ENCODE results near the gene SPPL3. TPM values are rescaled to one million over a fixed set of nuclear protein-coding genes. Genes with fewer than 3 reads are reported as not detected.

SPPL3 gene
- total RNA-seq, 1 experiment from 2014 or later: 51.1 TPM

GRCh38 chr12:120722784-120723183 lies 181.4 kb downstream of the SPPL3 start:
- ATAC-seq (no peak), DNase-seq (ENCODE audit: low read depth, low spot score) (no peak)
- intact Hi-C loops (cut with micrococcal nuclease; ENCODE audit: unreplicated experiment): no loop called here
- CTCF ChIA-PET: no interaction called here
- no peak overlapping the region for H3K27ac ChIP-seq (ENCODE audit: low read length)
- H3K27me3 ChIP-seq (ENCODE audit: control insufficient read depth, insufficient read depth, low read length): no peaks in the 10 kb centered on the region
- TF ChIP-seq TCF7L2 (IDR thresholded peaks at IDR 0.05; ENCODE audit: low read depth, low read length): no peak
- TF ChIP-seq SIN3A (IDR thresholded peaks at IDR 0.05; ENCODE audit: borderline replicate concordance, insufficient read depth, low read depth, low read length): no peak
- TF ChIP-seq, protein P1, sequence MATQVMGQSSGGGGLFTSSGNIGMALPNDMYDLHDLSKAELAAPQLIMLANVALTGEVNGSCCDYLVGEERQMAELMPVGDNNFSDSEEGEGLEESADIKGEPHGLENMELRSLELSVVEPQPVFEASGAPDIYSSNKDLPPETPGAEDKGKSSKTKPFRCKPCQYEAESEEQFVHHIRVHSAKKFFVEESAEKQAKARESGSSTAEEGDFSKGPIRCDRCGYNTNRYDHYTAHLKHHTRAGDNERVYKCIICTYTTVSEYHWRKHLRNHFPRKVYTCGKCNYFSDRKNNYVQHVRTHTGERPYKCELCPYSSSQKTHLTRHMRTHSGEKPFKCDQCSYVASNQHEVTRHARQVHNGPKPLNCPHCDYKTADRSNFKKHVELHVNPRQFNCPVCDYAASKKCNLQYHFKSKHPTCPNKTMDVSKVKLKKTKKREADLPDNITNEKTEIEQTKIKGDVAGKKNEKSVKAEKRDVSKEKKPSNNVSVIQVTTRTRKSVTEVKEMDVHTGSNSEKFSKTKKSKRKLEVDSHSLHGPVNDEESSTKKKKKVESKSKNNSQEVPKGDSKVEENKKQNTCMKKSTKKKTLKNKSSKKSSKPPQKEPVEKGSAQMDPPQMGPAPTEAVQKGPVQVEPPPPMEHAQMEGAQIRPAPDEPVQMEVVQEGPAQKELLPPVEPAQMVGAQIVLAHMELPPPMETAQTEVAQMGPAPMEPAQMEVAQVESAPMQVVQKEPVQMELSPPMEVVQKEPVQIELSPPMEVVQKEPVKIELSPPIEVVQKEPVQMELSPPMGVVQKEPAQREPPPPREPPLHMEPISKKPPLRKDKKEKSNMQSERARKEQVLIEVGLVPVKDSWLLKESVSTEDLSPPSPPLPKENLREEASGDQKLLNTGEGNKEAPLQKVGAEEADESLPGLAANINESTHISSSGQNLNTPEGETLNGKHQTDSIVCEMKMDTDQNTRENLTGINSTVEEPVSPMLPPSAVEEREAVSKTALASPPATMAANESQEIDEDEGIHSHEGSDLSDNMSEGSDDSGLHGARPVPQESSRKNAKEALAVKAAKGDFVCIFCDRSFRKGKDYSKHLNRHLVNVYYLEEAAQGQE (IDR thresholded peaks at IDR 0.05; ENCODE audit: insufficient read depth in 1 of 2, low read depth in 2 of 2, low read length in 1 of 2): no peak
- TF ChIP-seq, protein P2, sequence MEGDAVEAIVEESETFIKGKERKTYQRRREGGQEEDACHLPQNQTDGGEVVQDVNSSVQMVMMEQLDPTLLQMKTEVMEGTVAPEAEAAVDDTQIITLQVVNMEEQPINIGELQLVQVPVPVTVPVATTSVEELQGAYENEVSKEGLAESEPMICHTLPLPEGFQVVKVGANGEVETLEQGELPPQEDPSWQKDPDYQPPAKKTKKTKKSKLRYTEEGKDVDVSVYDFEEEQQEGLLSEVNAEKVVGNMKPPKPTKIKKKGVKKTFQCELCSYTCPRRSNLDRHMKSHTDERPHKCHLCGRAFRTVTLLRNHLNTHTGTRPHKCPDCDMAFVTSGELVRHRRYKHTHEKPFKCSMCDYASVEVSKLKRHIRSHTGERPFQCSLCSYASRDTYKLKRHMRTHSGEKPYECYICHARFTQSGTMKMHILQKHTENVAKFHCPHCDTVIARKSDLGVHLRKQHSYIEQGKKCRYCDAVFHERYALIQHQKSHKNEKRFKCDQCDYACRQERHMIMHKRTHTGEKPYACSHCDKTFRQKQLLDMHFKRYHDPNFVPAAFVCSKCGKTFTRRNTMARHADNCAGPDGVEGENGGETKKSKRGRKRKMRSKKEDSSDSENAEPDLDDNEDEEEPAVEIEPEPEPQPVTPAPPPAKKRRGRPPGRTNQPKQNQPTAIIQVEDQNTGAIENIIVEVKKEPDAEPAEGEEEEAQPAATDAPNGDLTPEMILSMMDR (IDR thresholded peaks at IDR 0.05): no peak
- no peak for TF ChIP-seq POLR2AphosphoS5 (IDR thresholded peaks at IDR 0.05; ENCODE audit: low read depth, low read length)
- peaks cover 8% of the 10 kb centered on the region for H3K4me1 ChIP-seq (ENCODE audit: control insufficient read depth, insufficient read depth, low read length)
- POLR2A ChIA-PET: no interaction called here
- H3K36me3 ChIP-seq (ENCODE audit: control insufficient read depth, insufficient read depth, low read length): peaks cover 13% of the 10 kb centered on the region
- in situ Hi-C loops (cut with HindIII; ENCODE audit: low pct_unique_long_range_greater_than_20kb, low sequenced_read_pairs): no loop called here
- BruUV-seq (replicated peaks): no TSS peak
- H3K4me3 ChIP-seq (ENCODE audit: low read depth in 2 of 2, low read length in 2 of 2): no peak overlapping the region
- no peaks in the 10 kb centered on the region for H3K9me3 ChIP-seq (ENCODE audit: control insufficient read depth, insufficient read depth, low read depth, low read length)

DNA sequence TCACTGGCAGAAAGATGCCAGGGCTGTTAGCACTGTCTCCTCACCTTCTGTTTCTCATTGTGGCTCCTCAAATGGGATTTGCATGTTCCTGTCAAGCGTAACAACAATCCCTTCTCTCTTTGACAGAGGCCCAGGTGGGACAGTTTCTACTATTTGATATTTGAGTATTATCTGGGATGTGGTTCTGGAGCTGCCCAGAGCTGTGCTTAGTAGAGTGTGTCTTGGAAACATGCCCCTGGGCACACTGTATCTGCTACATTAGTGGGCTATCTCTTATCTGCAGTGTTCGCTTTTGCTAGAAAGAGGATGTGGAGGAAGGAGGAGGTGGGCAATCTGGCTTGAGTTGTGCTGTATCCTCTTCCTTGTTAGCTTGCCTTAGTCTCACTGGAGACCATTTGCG lies 182.3 kb downstream of the SPPL3 start:
- in situ Hi-C loops (cut with HindIII; ENCODE audit: low pct_unique_long_range_greater_than_20kb, low sequenced_read_pairs) (no loop called here), intact Hi-C loops (cut with micrococcal nuclease; ENCODE audit: unreplicated experiment) (no loop called here)
- Histone ChIP-seq H3K36me3 (ENCODE audit: control insufficient read depth, insufficient read depth, low read length) (peaks cover 13% of the 10 kb centered on the region), H3K4me1 (ENCODE audit: control insufficient read depth, insufficient read depth, low read length) (peaks cover 8% of the 10 kb centered on the region), H3K4me3 (ENCODE audit: low read depth in 2 of 2, low read length in 2 of 2) (no peak overlapping the region), H3K27ac (ENCODE audit: low read length) (no peak overlapping the region), H3K9me3 (ENCODE audit: control insufficient read depth, insufficient read depth, low read depth, low read length) (no peaks in the 10 kb centered on the region), H3K27me3 (ENCODE audit: control insufficient read depth, insufficient read depth, low read length) (no peaks in the 10 kb centered on the region)
- DNase-seq (ENCODE audit: low read depth, low spot score) (no peak), ATAC-seq (no peak)
- ChIA-PET POLR2A (no interaction called here), CTCF (no interaction called here)
- no TSS peak for BruUV-seq (replicated peaks)
- TF ChIP-seq SIN3A (IDR thresholded peaks at IDR 0.05; ENCODE audit: borderline replicate concordance, insufficient read depth, low read depth, low read length) (no peak), POLR2AphosphoS5 (IDR thresholded peaks at IDR 0.05; ENCODE audit: low read depth, low read length) (no peak), TCF7L2 (IDR thresholded peaks at IDR 0.05; ENCODE audit: low read depth, low read length) (no peak)
- TF ChIP-seq, protein P1 (IDR thresholded peaks at IDR 0.05; ENCODE audit: insufficient read depth in 1 of 2, low read depth in 2 of 2, low read length in 1 of 2): no peak
- TF ChIP-seq, protein P2 (IDR thresholded peaks at IDR 0.05): no peak
